Measurements from ENCODE around the gene PAXX. TPM values are rescaled to one million over a fixed set of nuclear protein-coding genes. Genes with fewer than 3 reads are reported as not detected.

The PAXX gene
- total and polyA plus RNA-seq, 9 of the 15 experiments (the other 6 are each of a cell fraction or from before 2014, with no cell fraction given) = 1.2 to 175 (median 38.5) TPM

DNA sequence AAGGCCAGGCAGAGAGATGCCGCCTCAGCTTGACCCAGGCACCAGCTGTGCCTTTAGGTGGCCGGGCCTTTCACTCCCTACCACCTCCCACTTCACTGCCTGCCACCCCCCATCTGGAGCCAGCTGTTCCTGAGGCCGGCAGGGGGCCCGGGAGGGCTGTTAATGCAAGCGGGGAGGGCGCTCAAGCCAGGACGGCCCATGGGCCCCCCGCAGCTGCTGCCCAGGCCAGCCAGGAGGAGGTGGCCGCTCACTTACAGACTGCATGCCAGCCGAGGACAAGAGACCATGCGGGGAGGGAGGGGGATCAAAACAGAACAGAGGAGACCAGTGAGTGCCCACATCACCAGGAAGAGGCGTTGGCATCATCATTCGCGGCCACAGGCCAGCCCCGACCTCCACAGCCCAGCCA lies 31.4 kb downstream of the PAXX start:
- Histone ChIP-seq H3K4me2 (ENCODE audit: insufficient read depth, low read length) (no peak overlapping the region), H2AFZ (ENCODE audit: low read depth, low read length) (no peak overlapping the region), H3K27ac (ENCODE audit: extremely low read depth, low read depth, low read length) (no peak overlapping the region), H3K4me3 (no peak overlapping the region), H3K9me1 (ENCODE audit: control insufficient read depth, insufficient read depth, low read length) (no peaks in the 10 kb centered on the region), H3K4me1 (replicated peaks in 1 of 2; ENCODE audit: control insufficient read depth in 2 of 2, insufficient read depth in 2 of 2, low read length in 2 of 2) (peaks cover 8 to 93% of the 10 kb centered on the region in 2 experiments), H3K9me3 (replicated peaks; ENCODE audit: control insufficient read depth, insufficient read depth, low read depth, low read length) (no peaks in the 10 kb centered on the region), H3K79me2 (ENCODE audit: control insufficient read depth, insufficient read depth, low read length) (peaks cover 3% of the 10 kb centered on the region; the same call in 1 of the 3 replicates), H3K36me3 (ENCODE audit: control insufficient read depth, insufficient read depth, low read length) (no peaks in the 10 kb centered on the region), H3K9ac (ENCODE audit: insufficient read depth in 1 of 2, low read depth in 2 of 2, low read length in 2 of 2) (peak overlapping the region in 1 of 2 experiments; percentile 58; a peak in 1 of 4 replicates), H3K27me3 (ENCODE audit: control insufficient read depth in 2 of 2, insufficient read depth in 2 of 2, low read length in 2 of 2) (no peaks in the 10 kb centered on the region), H4K20me1 (replicated peaks; ENCODE audit: control insufficient read depth, insufficient read depth, low read length) (0 out of 2 replicates have a peak, but pooled peaks cover 5% of the 10 kb centered on the region)
- ChIA-PET CTCF (ENCODE audit: low intra/inter-chr PET ratio) (no interaction called here), POLR2A (no interaction called here)
- no peak for TF ChIP-seq ZNF239 (CRISPR knock-in tag; IDR thresholded peaks at IDR 0.05)
- TF ChIP-seq TCF7L2 (IDR thresholded peaks at IDR 0.05; ENCODE audit: low read depth, low read length) = no peak
- no peak for TF ChIP-seq ZKSCAN3 (CRISPR knock-in tag; IDR thresholded peaks at IDR 0.05)
- TF ChIP-seq CHD2 (IDR thresholded peaks at IDR 0.05; ENCODE audit: low read depth, low read length) = no peak
- TF ChIP-seq ETS1 (conservative IDR thresholded peaks at IDR 0.05; ENCODE audit: control insufficient read depth, low read depth, low read length) = no peak
- no peak for TF ChIP-seq SUPT5H (IDR thresholded peaks at IDR 0.05)
- no peak for TF ChIP-seq SOX6 (IDR thresholded peaks at IDR 0.05)
- TF ChIP-seq RBM25 (IDR thresholded peaks at IDR 0.05; ENCODE audit: low read depth, low read length, severe bottlenecking) = no peak
- no peak for TF ChIP-seq NRF1 (conservative IDR thresholded peaks at IDR 0.05 in 1 of 2, IDR thresholded peaks at IDR 0.05 in 1 of 2)
- no peak for TF ChIP-seq NR2C2 (CRISPR knock-in tag; IDR thresholded peaks at IDR 0.05)
- TF ChIP-seq NR2C2 (tag; IDR thresholded peaks at IDR 0.05) = no peak
- no peak for TF ChIP-seq POLR2AphosphoS2 (IDR thresholded peaks at IDR 0.05; ENCODE audit: low read length)
- TF ChIP-seq ZNF146 (CRISPR knock-in tag; IDR thresholded peaks at IDR 0.05; ENCODE audit: unreplicated experiment) = no peak
- WGBS (ENCODE audit: insufficient coverage, low coverage, missing lambda C conversion rate) = 88% methylated on average over 10 of the region's 15 CpGs
- in situ Hi-C loops (cut with MboI) = no loop called here
- DNase-seq (ENCODE audit: extremely low read depth in 1 of 4, low spot score in 3 of 4) (no peak), FAIRE-seq (no peak), ATAC-seq (no peak)
- no TSS peak for BruUV-seq (replicated peaks)
- intact Hi-C loops (cut with micrococcal nuclease) = no loop called here

Data from K562 (cell line).